ENCODE measurements around the gene SLC13A4. TPM values are rescaled to one million over a fixed set of nuclear protein-coding genes. Genes with fewer than 3 reads are reported as not detected.

The SLC13A4 gene
- total and polyA plus RNA-seq, 2 of the 4 experiments (the other 2 are of a cell fraction), result 0.10 TPM; not detected in 1

DNA sequence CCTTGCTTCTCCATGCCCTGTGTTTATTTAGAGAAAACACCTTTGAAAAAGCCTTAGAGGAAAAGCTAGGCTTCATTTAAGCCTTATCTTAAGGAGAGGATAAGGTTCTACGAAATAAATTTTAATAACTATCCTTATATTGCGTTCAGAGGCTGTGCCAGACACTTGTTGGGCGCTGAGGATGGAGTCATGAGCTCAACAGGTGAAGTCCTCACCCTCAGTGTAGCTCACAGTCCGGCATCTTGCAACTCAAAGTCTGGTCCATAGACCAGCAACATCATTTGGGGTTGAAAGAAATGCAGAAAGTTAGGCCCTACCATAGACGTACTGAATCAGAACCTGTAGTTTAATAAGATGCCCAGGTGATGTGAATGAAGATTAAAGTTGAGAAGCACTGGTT lies 69.4 kb downstream of the SLC13A4 start (continued):
- no peak for TF ChIP-seq NFE2L2 (IDR thresholded peaks at IDR 0.05; ENCODE audit: low read depth, low read length)
- no peak for TF ChIP-seq CHD1 (IDR thresholded peaks at IDR 0.05; ENCODE audit: low read depth, low read length)

DNA sequence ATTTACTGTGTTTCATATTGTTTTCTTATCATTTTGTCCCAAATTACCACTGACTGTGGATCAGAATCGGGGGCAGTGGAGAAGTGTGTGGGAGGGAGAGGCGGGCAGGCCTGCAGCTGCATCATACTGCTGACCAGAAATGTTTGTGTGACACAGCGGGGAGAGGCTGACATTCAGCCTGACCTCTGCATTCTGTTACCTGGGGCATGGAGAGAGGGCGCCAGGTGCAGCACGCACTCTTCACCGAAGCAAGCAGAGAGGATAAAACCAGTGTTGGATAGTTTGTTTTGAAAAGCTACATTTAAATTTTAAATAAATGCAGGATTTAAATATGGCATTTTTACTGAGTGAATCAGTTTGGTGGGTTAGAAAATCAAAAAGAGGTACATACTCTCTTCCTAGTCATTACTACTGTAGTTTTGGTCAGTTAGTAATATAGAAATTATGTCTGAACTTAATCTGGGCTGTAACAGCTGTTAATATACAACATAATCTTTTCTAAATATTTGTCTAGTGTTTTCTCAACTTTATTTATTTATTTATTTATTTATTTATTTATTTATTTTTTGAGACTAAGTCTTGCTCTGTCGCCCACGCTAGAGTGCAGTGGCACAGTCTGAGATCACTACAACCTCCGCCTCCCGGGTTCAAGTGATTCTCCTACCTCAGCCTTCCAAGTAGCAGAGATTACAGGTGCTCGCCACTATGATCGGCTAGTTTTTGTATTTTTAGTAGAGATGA lies 74.5 kb downstream of the SLC13A4 start:
- Histone ChIP-seq H2AFZ (replicated peaks; ENCODE audit: low read length, poor library complexity) (peak overlapping the region; percentile 79), H3K56ac (ENCODE audit: extremely low read depth, insufficient read depth, low read length) (no peak overlapping the region), H3K4ac (ENCODE audit: low read depth, low read length) (no peak overlapping the region), H2BK15ac (ENCODE audit: low read depth, low read length) (no peak overlapping the region; the same call in 2 of the 3 replicates), H3K23ac (ENCODE audit: low read depth, low read length) (no peak overlapping the region), H3K36me3 (ENCODE audit: control insufficient read depth, insufficient read depth, low read length) (no peaks in the 10 kb centered on the region), H3K27ac (ENCODE audit: insufficient read depth, low read length) (no peak overlapping the region), H2BK20ac (ENCODE audit: low read depth, low read length) (no peak overlapping the region), H4K91ac (ENCODE audit: insufficient read depth, low read depth, low read length) (no peak overlapping the region), H3K79me1 (ENCODE audit: low read depth in 1 of 2, low read length in 2 of 2) (no peaks in the 10 kb centered on the region), H4K8ac (ENCODE audit: low read depth in 2 of 2, low read length in 2 of 2) (no peak overlapping the region), H3K14ac (replicated peaks; ENCODE audit: low read depth, low read length) (no peak overlapping the region), H3K9me1 (ENCODE audit: insufficient read depth, low read length) (peaks cover 9% of the 10 kb centered on the region; the same call in 1 of the 2 replicates), H4K5ac (ENCODE audit: low read depth, low read length) (no peak overlapping the region; the same call in 1 of the 2 replicates), H2AK5ac (ENCODE audit: low read depth, low read length) (no peak overlapping the region), H2BK5ac (ENCODE audit: low read depth, low read length, poor library complexity, severe bottlenecking) (no peak overlapping the region), H3K4me2 (ENCODE audit: low read depth, low read length) (no peak overlapping the region; the same call in 1 of the 2 replicates), H2BK120ac (ENCODE audit: low read depth, low read length) (no peak overlapping the region), H3K9ac (ENCODE audit: low read depth, low read length) (no peak overlapping the region), H3K4me3 (ENCODE audit: insufficient read depth, low read depth, low read length) (no peak overlapping the region), H3K27me3 (ENCODE audit: control insufficient read depth, insufficient read depth, low read length) (no peaks in the 10 kb centered on the region), H3K4me1 (ENCODE audit: control insufficient read depth, insufficient read depth, low read length) (peaks cover 2% of the 10 kb centered on the region), H3K9me3 (ENCODE audit: control insufficient read depth, insufficient read depth, low read length) (no peaks in the 10 kb centered on the region), H4K20me1 (ENCODE audit: insufficient read depth, low read length) (no peaks in the 10 kb centered on the region), H2AK9ac (replicated peaks; ENCODE audit: low read depth, low read length, poor library complexity) (peak overlapping the region; percentile 57), H3K18ac (ENCODE audit: low read depth, low read length) (no peak overlapping the region)
- POLR2A ChIA-PET (ENCODE audit: unreplicated experiment), result interaction anchor here (0.5 kb wide), 1 partner anchor 322 kb away, joined by 3 read pairs; no protein-coding TSS in a partner anchor
- in situ Hi-C loops (cut with MboI; ENCODE audit: low sequenced_read_pairs), result no loop called here
- intact Hi-C loops (cut with micrococcal nuclease), result loop anchor here (5.0 kb wide), 1 partner anchor 51 kb away; no protein-coding TSS in a partner anchor
- CTCF ChIA-PET, result no interaction called here
- WGBS, 2 experiments (ENCODE audit: extremely low coverage in 2 of 2, insufficient read length in 1 of 2), result 0% methylated on average over 1 of the region's 12 CpGs; no CpG with 5 or more reads in 1 of the 2 experiments
- BruUV-seq (replicated peaks), result no TSS peak
- TF ChIP-seq USF2 (IDR thresholded peaks at IDR 0.05; ENCODE audit: low read depth, low read length), result no peak
- TF ChIP-seq RCOR1 (IDR thresholded peaks at IDR 0.05; ENCODE audit: insufficient replicate concordance, low read length), result no peak
- TF ChIP-seq CEBPB (IDR thresholded peaks at IDR 0.05; ENCODE audit: low read depth, low read length), result no peak
- TF ChIP-seq, protein P1, sequence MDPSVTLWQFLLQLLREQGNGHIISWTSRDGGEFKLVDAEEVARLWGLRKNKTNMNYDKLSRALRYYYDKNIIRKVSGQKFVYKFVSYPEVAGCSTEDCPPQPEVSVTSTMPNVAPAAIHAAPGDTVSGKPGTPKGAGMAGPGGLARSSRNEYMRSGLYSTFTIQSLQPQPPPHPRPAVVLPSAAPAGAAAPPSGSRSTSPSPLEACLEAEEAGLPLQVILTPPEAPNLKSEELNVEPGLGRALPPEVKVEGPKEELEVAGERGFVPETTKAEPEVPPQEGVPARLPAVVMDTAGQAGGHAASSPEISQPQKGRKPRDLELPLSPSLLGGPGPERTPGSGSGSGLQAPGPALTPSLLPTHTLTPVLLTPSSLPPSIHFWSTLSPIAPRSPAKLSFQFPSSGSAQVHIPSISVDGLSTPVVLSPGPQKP (IDR thresholded peaks at IDR 0.05; ENCODE audit: borderline replicate concordance, low read depth, low read length), result no peak
- DNase-seq, result peak; percentile 35
- dilution Hi-C loops (cut with HindIII; ENCODE audit: low sequenced_read_pairs, unreplicated experiment), result no loop called here
- ATAC-seq (ENCODE audit: low read depth), result peak; percentile 74

Measured in IMR-90 (cell line).